Right lobe of liver (tissue), 6 donors: ENCODE measurements around the gene RUNDC3A. TPM values are rescaled to one million over a fixed set of nuclear protein-coding genes. Genes with fewer than 3 reads are reported as not detected.

Experiments used
- ATAC-seq, 4 donors: fragments of 200-7000 bp; cut with Tn5 transposase; one replicate each; pipeline ENCODE4 v1.9.1; 2020; ENCODE audit warnings: mild to moderate bottlenecking in 4 of 4, moderate library complexity in 4 of 4
- DNase-seq, 3 donors: peaks; one replicate each; pipeline ENCODE4 v3.0.0-alpha.2; 2020
- H3K27ac ChIP-seq, 3 donors: fragments of 200-600 bp; one replicate each; pipeline ENCODE4 v1.8.0; 2022
- H3K27me3 ChIP-seq, 2 donors: fragments of 200-600 bp; one replicate each; pipeline ENCODE4 v1.8.0; 2022
- H3K36me3 ChIP-seq, 4 donors: fragments of 200-600 bp; sonication (generic) in 1 of 4; one replicate each; pipeline versions ENCODE4 v1.5.1 to v1.8.0; 2017 to 2022; ENCODE audit warnings: control low read depth in 1 of 4
- H3K4me1 ChIP-seq, 4 donors: fragments of 200-600 bp; sonication (generic) in 1 of 4; one replicate each; pipeline versions ENCODE4 v1.5.1 to v1.8.0; 2017 to 2022; ENCODE audit warnings: control low read depth in 1 of 4
- H3K4me3 ChIP-seq, 3 donors: fragments of 200-600 bp; one replicate each; pipeline ENCODE4 v1.8.0; 2022
- H3K9me3 ChIP-seq, 4 donors: fragments of 200-600 bp; sonication (generic) in 1 of 4; one replicate each; pipeline versions ENCODE4 v1.5.1 to v1.8.0; 2017 to 2022; ENCODE audit warnings: control low read depth in 1 of 4
- CTCF ChIP-seq, 4 donors: fragments of 200-600 bp in 3 of 4; fragments of 450-650 bp in 1 of 4; IDR thresholded peaks; one replicate each; pipeline versions ENCODE4 v1.5.1 to v1.8.0; 2016 to 2022; ENCODE audit warnings: antibody characterized with exemption in 4 of 4, mild to moderate bottlenecking in 2 of 4
- POLR2A ChIP-seq: fragments of 450-650 bp; IDR thresholded peaks from one replicate; pipeline ENCODE4 v1.6.1; 2017; ENCODE audit warnings: antibody characterized with exemption, mild to moderate bottlenecking
- WGBS: methylation state at CpG from one replicate; pipeline ENCODE4 v1.1.6; 2018; ENCODE audit warnings: low coverage, low lambda C conversion rate; ENCODE audit not compliant: insufficient coverage; ENCODE audit errors: missing lambda C conversion rate; 5-methylcytosine and 5-hydroxymethylcytosine counted together
- intact Hi-C, 2 donors: fragments of 100-400 bp; cut with DNase I; formaldehyde crosslinking; loops; one replicate each; pipeline versions ENCODE4 v1.11.2 to v1.14.1; 2022
- total RNA-seq, 6 experiments: library from RNA; depleted of rRNA in 2 of 6; stranded (reverse); fragments of >200 nt in 2 of 6; fragmentation: NEBNext Ultra II Directional in 3 of 6; extraction: Animal tissue kit (Norgen Biotek cat#: 25700) in 3 of 6; gene quantifications; one replicate each; pipeline versions ENCODE4 v1.1.0 to v1.2.4, GENCODE V29; 2016 to 2023
- donor health status: DM: no; HTN: yes; CAD: no.
- donor health status: DM: no; HTN: no; CAD: no.
- donor health status: DM: no; HTN: no; CAD: no.
- donor health status: DM: no; HTN: yes; CAD: no.
- donor health status: DM: no; HTN: yes; CAD: no.

The RUNDC3A gene
- total RNA-seq, 6 experiments from 2014 or later = 0.12 to 0.75 TPM; not detected in 4

GRCh38 chr17:44358066-44358465 is 49.7 kb downstream of the RUNDC3A start:
- DNase-seq (no peak), ATAC-seq (no peak)
- TF ChIP-seq CTCF (IDR thresholded peaks at IDR 0.05) = no peak
- TF ChIP-seq POLR2A = no peak
- Histone ChIP-seq H3K27ac (no peak overlapping the region), H3K36me3 (no peaks in the 10 kb centered on the region), H3K4me1 (peaks cover 0 to 1% (median 0%) of the 10 kb centered on the region in 4 donors), H3K9me3 (no peaks in the 10 kb centered on the region), H3K4me3 (no peak overlapping the region), H3K27me3 (no peaks in the 10 kb centered on the region)
- intact Hi-C loops = loop anchor here in 1 of 2 donors (10.0 kb wide), 1 partner anchor 143 kb away; the partner anchor contains the start of gene UBTF
- 78% methylated on average over 9 of the region's 9 CpGs for WGBS

GRCh38 chr17:44359006-44359405 is 50.6 kb downstream of the RUNDC3A start:
- H3K4me1 ChIP-seq = peaks cover 0 to 6% (median 0%) of the 10 kb centered on the region in 4 donors
- intact Hi-C loops = loop anchor here in 1 of 2 donors (10.0 kb wide), 1 partner anchor 144 kb away; the partner anchor contains the start of gene UBTF
- H3K9me3 ChIP-seq = no peaks in the 10 kb centered on the region
- ATAC-seq (no peak), DNase-seq (no peak)
- TF ChIP-seq POLR2A (no peak), CTCF (IDR thresholded peaks at IDR 0.05) (no peak)
- WGBS = 59% methylated on average over 6 of the region's 6 CpGs
- H3K27ac ChIP-seq = no peak overlapping the region
- H3K36me3 ChIP-seq = no peaks in the 10 kb centered on the region
- H3K4me3 ChIP-seq = no peak overlapping the region
- no peaks in the 10 kb centered on the region for H3K27me3 ChIP-seq

GRCh38 chr17:44359458-44360143 is 51.2 kb downstream of the RUNDC3A start:
- 80% methylated on average over 6 of the region's 14 CpGs for WGBS
- H3K4me3 ChIP-seq = no peak overlapping the region

GRCh38 chr17:44360144-44360533 is 51.7 kb downstream of the RUNDC3A start:
- H3K27me3 ChIP-seq = no peaks in the 10 kb centered on the region
- ATAC-seq = no peak

More at GRCh38 chr17:44359458-44360143, 51.2 kb downstream of the RUNDC3A start:
- H3K27ac ChIP-seq = no peak overlapping the region
- intact Hi-C loops = loop anchor here in 1 of 2 donors (10.0 kb wide), 1 partner anchor 145 kb away; the partner anchor contains the start of gene UBTF
- no peak for ATAC-seq
- H3K4me1 ChIP-seq = peaks cover 0 to 6% (median 0%) of the 10 kb centered on the region in 4 donors
- H3K9me3 ChIP-seq = no peaks in the 10 kb centered on the region
- no peaks in the 10 kb centered on the region for H3K36me3 ChIP-seq
- H3K27me3 ChIP-seq = no peaks in the 10 kb centered on the region
- TF ChIP-seq POLR2A (no peak), CTCF (IDR thresholded peaks at IDR 0.05) (no peak)
- peak in 1 of 3 donors; percentile 52 for DNase-seq

More at GRCh38 chr17:44360144-44360533, 51.7 kb downstream of the RUNDC3A start:
- H3K4me1 ChIP-seq = peaks cover 0 to 6% (median 0%) of the 10 kb centered on the region in 4 donors
- no peaks in the 10 kb centered on the region for H3K36me3 ChIP-seq
- no peak overlapping the region for H3K4me3 ChIP-seq
- no peaks in the 10 kb centered on the region for H3K9me3 ChIP-seq
- no peak for DNase-seq
- no peak overlapping the region for H3K27ac ChIP-seq
- whole genome bisulfite sequencing = 50% methylated on average over 3 of the region's 6 CpGs
- intact Hi-C loops = no loop called here
- no peak for TF ChIP-seq CTCF (IDR thresholded peaks at IDR 0.05)
- no peak for TF ChIP-seq POLR2A
